H1 (cell line): ENCODE data around the gene ALG3. TPM values are rescaled to one million over a fixed set of nuclear protein-coding genes. Genes with fewer than 3 reads are reported as not detected.

Source experiments
- CTCF ChIA-PET: fragments of 300-600 bp; sonication (Branson Sonifier 250); formaldehyde crosslinking; loops from one replicate; lab custom pipeline; 2021; ENCODE audit not compliant: partially characterized antibody; lab: Charles Lee
- POLR2A ChIA-PET: fragments of 300-600 bp; sonication (Branson Sonifier 250); formaldehyde crosslinking; loops from one replicate; lab custom pipeline; 2021; ENCODE audit warnings: inconsistent platforms; ENCODE audit not compliant: partially characterized antibody; lab: Charles Lee
- DNase-seq, 2 experiments: peaks; one replicate each; pipeline versions ENCODE4 v3.0.0 to v3.0.0-alpha.2; 2010 to 2022; ENCODE audit warnings: low spot score in 2 of 2, low read depth in 1 of 2, mixed read lengths in 1 of 2
- FAIRE-seq: peaks from 2 replicates; lab custom pipeline; 2011; peaks lifted over from hg19 to GRCh38; lab: Jason Lieb, UNC
- H2AFZ ChIP-seq: 2 replicates; pipeline ENCODE4 v1.8.1; 2012; ENCODE audit warnings: low read length, inconsistent platforms
- H2AK5ac ChIP-seq: 2 replicates; pipeline ENCODE4 v1.6.1; 2013; ENCODE audit warnings: low read depth, low read length
- H2BK120ac ChIP-seq: replicated peaks from 2 replicates; pipeline ENCODE3; 2013; ENCODE audit warnings: low read depth, low read length, inconsistent platforms
- H2BK12ac ChIP-seq: 2 replicates; pipeline ENCODE4 v1.6.1; 2013; ENCODE audit warnings: low read depth, low read length
- H2BK15ac ChIP-seq: 2 replicates; pipeline ENCODE4 v1.6.1; 2013; ENCODE audit warnings: low read length
- H2BK20ac ChIP-seq: 2 replicates; pipeline ENCODE4 v1.6.1; 2013; ENCODE audit warnings: low read length
- H2BK5ac ChIP-seq: 2 replicates; pipeline ENCODE4 v1.6.1; 2013; ENCODE audit warnings: low read depth, low read length
- H3K14ac ChIP-seq: 2 replicates; pipeline ENCODE4 v1.6.1; 2013; ENCODE audit warnings: inconsistent platforms; ENCODE audit not compliant: insufficient read length
- H3K18ac ChIP-seq: 2 replicates; pipeline ENCODE4 v1.6.1; 2013; ENCODE audit warnings: low read length; ENCODE audit errors: extremely low read depth
- H3K23ac ChIP-seq: 2 replicates; pipeline ENCODE4 v1.6.1; 2013; ENCODE audit warnings: inconsistent platforms; ENCODE audit not compliant: insufficient read length
- H3K23me2 ChIP-seq: 2 replicates; pipeline ENCODE4 v1.6.1; 2013; ENCODE audit warnings: low read depth, low read length
- H3K27ac ChIP-seq: 2 replicates; pipeline ENCODE4 v1.6.1; 2011; ENCODE audit warnings: low read depth, low read length, inconsistent platforms
- H3K27me3 ChIP-seq, 4 experiments: replicated peaks in 1 of 4; 1 replicate in 1 of 4; 2 replicates in 3 of 4; pipeline versions ENCODE4 v1.6.1 to v1.8.1; 2011 to 2013; ENCODE audit warnings: low read length in 3 of 4, mild to moderate bottlenecking in 3 of 4, inconsistent platforms in 2 of 4, mixed read lengths in 2 of 4, moderate library complexity in 1 of 4; ENCODE audit not compliant: control insufficient read depth in 3 of 4, insufficient read depth in 3 of 4; ENCODE audit errors: extremely low read depth in 1 of 4
- H3K36me3 ChIP-seq, 4 experiments: 2 replicates each; pipeline versions ENCODE4 v1.6.1 to v1.8.1; 2011 to 2013; ENCODE audit warnings: mild to moderate bottlenecking in 4 of 4, low read length in 3 of 4, moderate library complexity in 2 of 4, control low read depth in 1 of 4, inconsistent platforms in 1 of 4; ENCODE audit not compliant: insufficient read depth in 4 of 4, control insufficient read depth in 2 of 4
- H3K4ac ChIP-seq: replicated peaks from 2 replicates; pipeline ENCODE3; 2013; ENCODE audit warnings: low read length, low read depth, mixed read lengths, inconsistent platforms; ENCODE audit not compliant: insufficient read length
- H3K4me1 ChIP-seq, 4 experiments: replicated peaks in 1 of 4; 1 replicate in 1 of 4; 2 replicates in 3 of 4; pipeline versions ENCODE4 v1.6.1 to v1.8.1; 2011 to 2013; ENCODE audit warnings: low read length in 3 of 4, inconsistent platforms in 2 of 4, mixed read lengths in 1 of 4; ENCODE audit not compliant: insufficient read depth in 4 of 4, control insufficient read depth in 3 of 4
- H3K4me2 ChIP-seq, 2 experiments: 2 replicates each; pipeline versions ENCODE4 v1.6.1 to v1.8.1; 2011 to 2013; ENCODE audit warnings: low read depth in 2 of 2, low read length in 2 of 2, control low read depth in 1 of 2, inconsistent platforms in 1 of 2, mild to moderate bottlenecking in 1 of 2; ENCODE audit not compliant: insufficient read depth in 1 of 2
- H3K4me3 ChIP-seq, 4 experiments: fragments of 200-600, 300-600 bp in 1 of 4; sonication (generic), shearing (Covaris generic), sonication (Bioruptor Twin) in 1 of 4; 2 replicates each; pipeline versions ENCODE4 v1.5.1 to v1.8.1; 2011 to 2016; ENCODE audit warnings: low read length in 4 of 4, low read depth in 3 of 4, control low read depth in 2 of 4, inconsistent platforms in 2 of 4, mild to moderate bottlenecking in 2 of 4, mixed read lengths in 1 of 4, moderate library complexity in 1 of 4; ENCODE audit not compliant: insufficient read depth in 2 of 4; ENCODE audit errors: extremely low read depth in 1 of 4
- H3K56ac ChIP-seq: replicated peaks from 2 replicates; pipeline ENCODE3; 2013; ENCODE audit warnings: low read depth, mild to moderate bottlenecking, mixed read lengths, low read length, inconsistent platforms; ENCODE audit not compliant: insufficient read length
- H3K79me1 ChIP-seq: 2 replicates; pipeline ENCODE4 v1.6.1; 2013; ENCODE audit warnings: low read depth, low read length, control low read depth
- H3K79me2 ChIP-seq, 2 experiments: 2 replicates each; pipeline versions ENCODE4 v1.6.1 to v1.8.1; 2012 to 2013; ENCODE audit warnings: low read length in 2 of 2, mild to moderate bottlenecking in 2 of 2, inconsistent platforms in 1 of 2; ENCODE audit not compliant: insufficient read depth in 2 of 2, control insufficient read depth in 1 of 2
- H3K9ac ChIP-seq, 4 experiments: replicated peaks in 1 of 4; 1 replicate in 1 of 4; 2 replicates in 3 of 4; pipeline versions ENCODE4 v1.6.1 to v1.8.1; 2011 to 2013; ENCODE audit warnings: low read depth in 3 of 4, low read length in 3 of 4, control low read depth in 2 of 4, mild to moderate bottlenecking in 2 of 4, moderate library complexity in 2 of 4, inconsistent platforms in 1 of 4; ENCODE audit errors: extremely low read depth in 1 of 4
- H3K9me3 ChIP-seq, 2 experiments: 2 replicates each; pipeline versions ENCODE4 v1.6.1 to v1.8.1; 2012 to 2013; ENCODE audit warnings: mild to moderate bottlenecking in 2 of 2, moderate library complexity in 2 of 2, control low read depth in 1 of 2, inconsistent platforms in 1 of 2, low read depth in 1 of 2, low read length in 1 of 2, mixed read lengths in 1 of 2; ENCODE audit not compliant: insufficient read depth in 2 of 2
- H4K20me1 ChIP-seq, 2 experiments: replicated peaks in 1 of 2; 2 replicates each; pipeline versions ENCODE3 to v1.8.1; 2011 to 2013; ENCODE audit warnings: inconsistent platforms in 2 of 2, low read length in 2 of 2, mild to moderate bottlenecking in 1 of 2; ENCODE audit not compliant: insufficient read depth in 2 of 2, control insufficient read depth in 1 of 2
- H4K5ac ChIP-seq: 2 replicates; pipeline ENCODE4 v1.6.1; 2013; ENCODE audit warnings: low read length, low read depth, mixed read lengths, inconsistent platforms; ENCODE audit not compliant: insufficient read length
- H4K8ac ChIP-seq: 2 replicates; pipeline ENCODE4 v1.8.0; 2013; ENCODE audit warnings: mild to moderate bottlenecking, moderate library complexity, low read length, inconsistent platforms; ENCODE audit not compliant: insufficient read depth; ENCODE audit errors: extremely low read depth
- H4K91ac ChIP-seq: replicated peaks from 2 replicates; pipeline ENCODE3; 2013; ENCODE audit warnings: low read length, mixed read lengths, inconsistent platforms; ENCODE audit not compliant: insufficient read length
- BACH1 ChIP-seq: IDR thresholded peaks from 2 replicates; pipeline ENCODE4 v1.6.1; 2012; ENCODE audit warnings: low read length, improper control_type of control experiment
- CREB1 ChIP-seq: IDR thresholded peaks from 2 replicates; pipeline ENCODE4 v1.6.1; 2012; ENCODE audit warnings: inconsistent platforms
- FOSL1 ChIP-seq: IDR thresholded peaks from 2 replicates; pipeline ENCODE4 v1.6.1; 2011; ENCODE audit warnings: mild to moderate bottlenecking, low read depth, low read length, moderate library complexity; ENCODE audit not compliant: insufficient read depth
- KDM5A ChIP-seq: fragments of 200-600 bp; IDR thresholded peaks from 2 replicates; pipeline ENCODE4 v1.7.1; 2012; ENCODE audit warnings: mild to moderate bottlenecking, low read length, inconsistent platforms, mixed read lengths
- MAFK ChIP-seq: IDR thresholded peaks from 2 replicates; pipeline ENCODE4 v1.6.1; 2012; ENCODE audit warnings: low read depth, mild to moderate bottlenecking, improper control_type of control experiment, low read length
- NANOG ChIP-seq: IDR thresholded peaks from 2 replicates; pipeline ENCODE4 v1.6.1; 2011; ENCODE audit warnings: low read length, low read depth, mild to moderate bottlenecking, inconsistent platforms; ENCODE audit not compliant: insufficient read depth, poor library complexity, severe bottlenecking
- SAP30 ChIP-seq: fragments of 300-600 bp; sonication (generic); IDR thresholded peaks from 2 replicates; pipeline ENCODE4 v1.7.1; 2012; ENCODE audit warnings: low read length, moderate library complexity, mild to moderate bottlenecking, inconsistent platforms; ENCODE audit not compliant: insufficient read depth, insufficient replicate concordance
- WGBS, 2 experiments: shearing (Covaris generic) in 1 of 2; methylation state at CpG; one replicate each; pipeline versions ENCODE4 v1.1.6 to v1.1.7; 2013 to 2015; ENCODE audit warnings: low lambda C conversion rate in 2 of 2, mixed read lengths in 2 of 2, inconsistent platforms in 1 of 2, low coverage in 1 of 2, missing lambda C conversion rate in 1 of 2; ENCODE audit not compliant: insufficient replicate concordance in 2 of 2, insufficient coverage in 1 of 2, insufficient read length in 1 of 2; ENCODE audit errors: extremely low coverage in 1 of 2, missing lambda C conversion rate in 1 of 2; 5-methylcytosine and 5-hydroxymethylcytosine counted together
- polyA plus RNA-seq, 7 experiments: library from polyadenylated mRNA; depleted of rRNA in 3 of 7; stranded (reverse) in 5 of 7; unstranded in 2 of 7; fragments of >200 nt in 5 of 7; fragments of 200-250 nt in 2 of 7; gene quantifications; 1 replicate in 5 of 7; 2 replicates in 1 of 7; 4 replicates in 1 of 7; pipeline versions ENCODE4 v1.2.1 to v1.2.3, GENCODE V29; 2011 to 2013; ENCODE audit warnings: missing spikeins in 2 of 7, mixed read lengths in 2 of 7
- total RNA-seq: library from RNA; stranded (reverse); fragmentation: NEBNext Ultra II Directional; extraction: Animal tissue kit (Norgen Biotek cat#: 25700); gene quantifications from 2 replicates; pipeline ENCODE4 v1.2.1, GENCODE V29; 2021

The ALG3 gene
- total and polyA plus RNA-seq, 2 of the 8 experiments (the other 6 are each of a cell fraction or from before 2014, with no cell fraction given): 54.6 to 148 TPM

DNA sequence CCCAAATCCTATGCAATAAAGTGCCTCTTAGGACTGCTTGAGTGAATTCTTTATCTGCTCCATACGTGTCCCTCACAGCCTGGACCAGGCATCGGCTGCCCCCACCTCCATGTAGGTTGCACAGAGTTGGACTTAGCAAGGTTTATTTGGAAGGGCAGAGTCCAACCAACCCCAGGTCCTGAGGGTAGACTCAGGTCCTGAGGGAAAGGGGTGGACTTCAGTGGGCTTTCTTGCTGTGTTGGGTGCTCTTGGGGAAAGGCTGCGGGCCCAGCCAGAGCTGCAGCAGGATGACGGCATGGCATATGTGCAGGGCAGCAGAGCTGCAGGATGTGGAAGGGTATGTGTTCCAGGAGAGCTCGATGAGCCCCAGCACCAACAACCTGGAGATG lies 6.5 kb downstream of the ALG3 start:
- H3K18ac ChIP-seq: no peak overlapping the region
- no peak overlapping the region; the same call in 1 of the 2 replicates for H4K8ac ChIP-seq
- H3K27me3 ChIP-seq: no peaks in the 10 kb centered on the region; a peak in 1 of 7 replicates
- H3K23me2 ChIP-seq: no peaks in the 10 kb centered on the region; the same call in 1 of the 2 replicates
- no peak overlapping the region for H2BK15ac ChIP-seq
- no peak overlapping the region for H2BK120ac ChIP-seq
- H3K56ac ChIP-seq: no peak overlapping the region
- no peak overlapping the region for H3K14ac ChIP-seq
- no peaks in the 10 kb centered on the region for H3K79me2 ChIP-seq
- H3K79me1 ChIP-seq: peaks cover 2% of the 10 kb centered on the region
- WGBS, 2 experiments: 91% methylated on average over 5 of the region's 5 CpGs; no CpG with 5 or more reads in 1 of the 2 experiments
- no peak overlapping the region for H2AK5ac ChIP-seq
- no peak overlapping the region for H3K4ac ChIP-seq
- no peak for FAIRE-seq
- no peak overlapping the region for H3K27ac ChIP-seq
- no peak overlapping the region for H2BK5ac ChIP-seq
- peaks cover 13 to 34% (median 23%) of the 10 kb centered on the region in 4 experiments; a peak in 7 of 8 replicates for H3K36me3 ChIP-seq
- H3K4me3 ChIP-seq: no peak overlapping the region
- peak overlapping the region; percentile 37 to 82; a peak in 2 of 4 replicates for H3K4me2 ChIP-seq
- ChIA-PET CTCF (interaction anchor here (0.5 to 8.9 kb wide), 10 partner anchors 14 to 343 kb away, joined by 3 to 183 read pairs (median 6); partner anchors contain the start of gene VWA5B2), POLR2A (interaction anchor here (0.6 to 3.4 kb wide), 6 partner anchors 9 to 98 kb away, joined by 3 to 13 read pairs (median 4); partner anchors contain the start of genes CAMK2N2 and EEF1AKMT4)
- H4K20me1 ChIP-seq: peaks cover 8 to 16% of the 10 kb centered on the region in 2 experiments
- H4K91ac ChIP-seq: no peak overlapping the region
- H3K4me1 ChIP-seq: peaks cover 0 to 5% (median 1%) of the 10 kb centered on the region in 4 experiments; a peak in 3 of 7 replicates
- no peak overlapping the region for H3K23ac ChIP-seq
- H2BK20ac ChIP-seq: no peak overlapping the region
- H3K9ac ChIP-seq: no peak overlapping the region
- TF ChIP-seq MAFK: no peak
- no peak for TF ChIP-seq SAP30
- no peak for TF ChIP-seq NANOG
- TF ChIP-seq CREB1: no peak
- no peak for TF ChIP-seq KDM5A
- no peak for TF ChIP-seq BACH1
- TF ChIP-seq FOSL1: no peak
- DNase-seq: no peak
- H2AFZ ChIP-seq: no peak overlapping the region
- no peak overlapping the region for H4K5ac ChIP-seq
- no peak overlapping the region for H2BK12ac ChIP-seq
- no peaks in the 10 kb centered on the region for H3K9me3 ChIP-seq
